NCI-H2107 treated with DMSO at 0.1 percent for 48 hours (cell line): ENCODE data around the gene C2orf92.

Experiments used
- DNase-seq: peaks from one replicate; lab custom pipeline; 2025; ENCODE audit not compliant: unreplicated experiment; lab: John Stamatoyannopoulos, UW

The C2orf92 gene

GRCh38 chr2:97726261-97727064 is 57.0 kb downstream of the C2orf92 start:
- no peak for DNase-seq

- DNase-seq: no peak
These were observed 57.8 kb downstream of the C2orf92 start for GRCh38 chr2:97727296-97727695.

GRCh38 chr2:97728091-97728731 is 58.7 kb downstream of the C2orf92 start:
- no peak for DNase-seq

- DNase-seq: no peak
These were observed 60.7 kb downstream of the C2orf92 start for GRCh38 chr2:97730245-97730644.

- DNase-seq: no peak
These were observed 61.9 kb downstream of the C2orf92 start for GRCh38 chr2:97731274-97732020.

- no peak for DNase-seq
These were observed 63.2 kb downstream of the C2orf92 start for GRCh38 chr2:97732436-97733340.

GRCh38 chr2:97733341-97734035 is 64.0 kb downstream of the C2orf92 start:
- no peak for DNase-seq

- DNase-seq: no peak
These were observed 64.8 kb downstream of the C2orf92 start for GRCh38 chr2:97734061-97735051.

GRCh38 chr2:97735161-97735561 is 65.6 kb downstream of the C2orf92 start:
- DNase-seq: no peak

GRCh38 chr2:97736185-97736584 is 66.7 kb downstream of the C2orf92 start:
- no peak for DNase-seq

- no peak for DNase-seq
These were observed 67.3 kb downstream of the C2orf92 start for GRCh38 chr2:97736608-97737330.

GRCh38 chr2:97737421-97738178 is 68.1 kb downstream of the C2orf92 start:
- DNase-seq: no peak

- DNase-seq: no peak
These were observed 68.9 kb downstream of the C2orf92 start for GRCh38 chr2:97738179-97739019.

- DNase-seq: no peak
These were observed 69.7 kb downstream of the C2orf92 start for GRCh38 chr2:97739020-97739892.

GRCh38 chr2:97739893-97740245 is 70.4 kb downstream of the C2orf92 start:
- DNase-seq: no peak
